Activated CD4-positive, alpha-beta T cell treated with anti-CD3 and anti-CD28 coated beads, Interleukin-2, amount 50 U/mL, for 1 hour (primary cell): ENCODE data around the gene DR1.

Experiments
- DNase-seq: peaks from one replicate; pipeline ENCODE4 v3.0.0-alpha.2; 2020

Gene DR1

GRCh38 chr1:93399781-93400180 lies 54.1 kb downstream of the DR1 start:
- no peak for DNase-seq

- DNase-seq: no peak
Measured at GRCh38 chr1:93408203-93408602, 62.5 kb downstream of the DR1 start.

- DNase-seq: no peak
Measured at GRCh38 chr1:93411000-93411399, 65.3 kb downstream of the DR1 start.

GRCh38 chr1:93414749-93415148 lies 69.0 kb downstream of the DR1 start:
- no peak for DNase-seq

- DNase-seq: no peak
Measured at GRCh38 chr1:93415296-93415695, 69.6 kb downstream of the DR1 start.

GRCh38 chr1:93416183-93416582 lies 70.5 kb downstream of the DR1 start:
- DNase-seq: no peak
